ENCODE results near the gene AMOTL1.
A peak's percentile ranks its signal among the peaks of the same experiment; 100 is the strongest.
"Not testable (repeated sequence)": the region's sequence is repeated elsewhere in the genome, so short reads cannot be mapped to it uniquely, and the experiment has no call there.

The AMOTL1 gene

DNA sequence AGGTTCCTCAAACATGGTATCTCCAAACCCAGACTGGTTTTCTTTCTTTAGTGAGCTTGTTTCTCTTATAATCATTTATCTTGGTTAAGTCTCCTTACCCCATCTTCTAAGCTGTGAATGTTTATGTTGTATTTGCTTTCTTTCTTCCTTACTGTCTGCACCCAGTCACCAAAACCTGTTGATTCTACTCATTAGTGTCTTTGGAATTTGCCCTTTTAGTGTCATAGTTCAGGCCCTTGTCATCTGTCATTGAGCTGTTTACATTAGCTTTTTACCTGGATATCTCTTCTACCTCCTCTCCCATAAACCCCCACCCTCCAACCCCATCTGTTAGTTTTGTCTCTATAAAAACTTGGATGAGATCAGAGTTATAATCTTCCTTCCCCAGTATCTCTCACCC, 59.9 kb downstream of the AMOTL1 start:
- DNase-seq, result no peak

DNA sequence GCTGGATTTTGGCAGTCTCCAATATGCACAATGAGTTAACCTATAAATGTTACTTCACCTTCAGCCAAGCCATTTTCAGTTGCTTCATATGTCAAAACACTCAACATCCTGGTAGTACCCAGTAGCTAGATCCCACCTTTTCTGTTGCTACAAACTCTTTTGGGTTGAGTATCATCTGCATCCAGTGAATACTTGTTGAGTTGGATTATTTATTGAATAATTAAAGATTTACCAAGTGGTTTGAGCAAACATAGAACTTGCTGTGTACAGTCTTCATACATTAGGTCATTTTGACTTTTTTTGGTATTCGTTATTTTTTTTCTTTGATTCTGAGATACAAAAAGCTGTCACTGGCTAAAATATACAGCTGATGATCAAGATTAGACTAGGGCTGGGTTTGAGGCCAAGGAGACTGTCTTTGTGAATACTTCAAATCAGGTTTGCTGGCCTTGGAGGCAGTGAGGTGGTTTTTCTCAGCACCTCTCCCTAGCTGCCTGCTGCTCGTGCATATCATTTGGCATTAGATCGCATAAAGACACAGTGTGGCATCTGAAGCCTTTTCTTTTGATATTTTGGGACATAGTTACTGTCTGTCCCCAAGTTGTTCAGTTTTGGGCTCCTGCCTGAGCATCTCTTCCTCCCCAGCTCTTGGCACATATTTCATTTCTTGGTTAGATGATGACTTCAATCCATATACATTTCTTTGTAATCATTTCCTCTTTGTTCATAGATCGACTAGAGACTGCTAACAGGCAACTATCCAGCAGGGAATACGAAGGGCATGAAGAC, 62.8 kb downstream of the AMOTL1 start:
- no peak for DNase-seq

DNA sequence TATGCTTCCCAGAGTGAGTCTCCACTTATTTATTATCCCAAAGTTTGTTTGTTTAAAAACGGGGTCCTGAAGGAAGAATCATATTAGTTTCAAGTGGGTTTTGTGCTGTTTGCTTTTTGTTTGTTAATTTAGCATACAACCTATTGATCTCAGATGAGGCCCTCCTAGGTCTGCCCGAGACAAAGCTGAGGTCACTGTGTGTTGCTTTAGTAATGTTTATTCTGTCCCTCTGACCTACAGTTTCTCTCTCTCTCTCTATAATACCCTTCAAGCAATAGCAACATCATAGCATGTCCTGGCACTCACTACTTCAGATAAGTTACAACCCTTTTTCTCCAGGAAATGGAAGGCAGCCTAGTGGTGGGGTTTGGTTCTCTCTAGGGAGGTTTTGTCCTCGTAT, 63.4 kb downstream of the AMOTL1 start:
- DNase-seq, result no peak

DNA sequence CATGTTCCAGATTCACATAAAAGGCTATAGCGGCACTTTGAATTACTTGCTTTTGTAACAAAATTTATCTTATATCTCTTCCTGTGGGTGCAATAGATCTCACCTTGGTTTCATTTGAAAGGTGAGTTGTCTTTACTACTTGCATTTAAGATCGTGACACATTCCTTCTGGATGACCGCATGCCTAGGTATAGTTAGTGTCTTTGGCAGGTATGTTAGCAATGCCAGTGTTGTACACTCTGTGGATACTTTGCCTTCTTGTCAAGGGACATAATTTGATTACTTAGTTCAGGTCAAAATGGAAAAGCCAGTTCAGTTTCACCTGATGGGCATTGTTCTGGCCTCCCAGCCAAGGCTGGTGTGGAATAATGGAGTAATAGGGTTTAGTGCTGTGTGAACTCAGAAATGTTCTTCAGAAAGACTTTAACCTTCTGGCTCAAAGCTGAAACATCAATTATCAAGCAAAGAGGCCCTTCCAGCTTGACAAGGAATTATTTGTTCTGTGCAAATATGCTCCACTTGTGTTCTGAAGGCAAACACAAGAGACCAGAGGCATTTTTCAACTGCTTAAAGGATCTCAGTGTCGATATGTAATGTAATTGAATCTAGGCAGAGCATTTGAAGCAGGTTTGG, 64.6 kb downstream of the AMOTL1 start:
- no peak for DNase-seq

DNA sequence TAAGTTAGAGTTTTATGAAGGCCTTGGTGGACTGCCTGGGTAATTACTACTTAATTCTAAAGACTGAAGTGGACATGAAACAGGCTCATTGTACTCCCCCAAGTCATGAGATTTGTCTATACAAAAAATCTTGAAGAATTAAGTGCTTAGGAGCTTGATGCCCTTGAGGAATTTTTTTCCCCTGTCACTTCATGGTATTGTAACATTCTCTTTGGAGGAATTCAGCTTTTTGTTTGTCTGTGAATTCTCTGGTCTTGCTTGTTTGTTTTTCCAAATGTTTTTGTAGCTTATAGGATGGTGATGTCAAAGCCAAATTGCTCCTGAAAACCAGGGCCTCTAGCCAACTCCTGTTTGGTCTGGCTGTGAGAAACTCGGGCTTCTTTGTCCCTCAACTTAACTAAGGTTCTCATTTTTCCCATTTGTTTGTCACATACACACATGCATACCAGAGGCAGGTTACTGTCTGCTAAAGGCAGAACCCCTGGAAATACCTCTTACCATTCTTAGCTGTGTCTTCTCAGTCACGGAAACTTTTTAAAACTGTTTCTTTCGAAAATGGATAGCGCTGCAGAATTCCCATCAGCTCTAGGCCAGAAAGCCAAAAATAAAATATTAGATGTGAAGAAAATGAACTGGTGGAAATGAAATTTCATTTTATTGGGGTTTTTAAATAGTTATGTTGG, 66.9 kb downstream of the AMOTL1 start:
- DNase-seq, result no peak

DNA sequence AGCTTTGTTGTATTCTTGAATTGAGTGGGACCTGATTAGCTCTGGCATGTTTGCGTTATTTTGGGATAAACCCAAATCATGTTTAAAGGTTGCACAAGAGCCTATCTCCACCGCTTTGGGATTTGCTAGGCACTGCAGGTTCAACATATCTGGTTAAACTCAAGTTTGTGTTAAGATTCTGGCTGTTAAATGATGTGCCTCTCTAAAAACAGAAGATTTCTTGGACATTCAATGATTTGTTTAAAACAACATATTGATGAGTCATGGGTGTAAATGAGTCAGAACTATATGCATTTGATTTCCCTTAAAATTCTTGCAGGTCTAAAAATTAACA, 67.4 kb downstream of the AMOTL1 start:
- DNase-seq, result peak in 1 of 3 donors; percentile 24

DNA sequence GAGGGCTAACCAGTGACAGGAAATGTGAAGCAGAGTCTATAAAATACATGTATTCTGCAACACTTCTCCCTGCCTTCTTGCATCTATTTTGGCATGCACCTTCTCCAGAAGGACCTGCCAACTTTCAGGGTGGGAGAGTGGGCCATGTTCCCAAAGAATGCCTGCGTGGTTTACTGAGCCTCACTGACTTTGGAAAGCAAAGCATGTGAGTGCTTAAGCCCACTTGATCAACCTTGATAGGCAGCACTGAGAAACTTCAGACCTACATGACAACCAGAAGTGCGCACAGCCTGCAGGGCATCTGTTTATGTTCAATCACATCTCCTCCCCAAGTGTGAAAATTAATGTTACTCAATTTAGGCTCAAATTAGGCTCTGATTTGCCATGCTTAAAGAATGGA, 69.2 kb downstream of the AMOTL1 start:
- no peak for DNase-seq

DNA sequence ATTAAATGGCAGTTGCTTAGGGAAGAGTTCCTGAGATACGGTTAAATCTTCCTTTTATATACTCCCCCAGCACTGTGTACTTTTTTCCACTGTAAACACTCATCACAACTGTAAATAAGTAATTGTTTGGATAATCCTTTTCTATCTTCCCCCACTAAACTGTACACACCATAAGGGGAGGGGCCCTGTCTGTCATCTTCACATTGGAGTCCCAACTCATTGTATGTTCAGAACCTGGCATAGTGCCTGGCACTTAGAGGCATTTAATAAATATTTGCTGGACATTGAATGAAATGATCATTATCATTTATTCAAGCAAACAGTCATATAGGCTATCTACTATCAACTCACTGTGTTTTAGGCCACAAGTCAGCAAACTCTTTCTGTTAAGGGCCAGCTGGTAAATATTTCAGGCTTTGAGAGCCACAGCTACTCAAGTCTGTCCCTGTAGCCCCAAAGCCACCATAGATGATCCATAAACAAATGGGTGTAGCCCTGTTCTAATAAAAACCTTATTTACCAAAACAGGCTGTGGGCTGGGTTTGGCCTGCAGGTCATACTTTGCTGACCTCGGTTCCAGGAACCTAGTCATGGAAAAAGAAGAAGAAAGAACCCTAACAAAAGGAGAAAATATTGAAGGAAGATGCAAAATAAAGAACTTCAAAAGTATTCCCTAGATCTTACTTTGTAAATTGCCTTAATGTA, 70.0 kb downstream of the AMOTL1 start:
- no peak for DNase-seq

DNA sequence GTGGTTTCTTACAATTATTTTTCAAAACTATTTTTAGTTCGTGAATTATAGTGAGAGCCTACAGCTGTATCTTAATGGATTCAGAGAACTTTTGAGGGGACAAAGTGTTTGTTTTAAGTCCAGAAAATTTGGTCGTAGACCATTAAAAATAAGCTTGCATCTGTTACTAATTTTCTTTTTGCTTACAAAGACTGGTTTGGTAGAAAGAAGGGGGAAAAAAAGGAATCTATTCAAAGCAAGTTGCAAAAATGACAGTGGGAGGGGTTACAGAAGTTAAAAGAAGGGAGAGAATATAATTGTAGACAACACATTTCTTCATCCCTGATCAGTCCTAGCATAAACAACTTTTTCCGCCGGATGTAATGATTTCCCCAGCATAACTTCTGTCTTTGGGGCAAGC, 72.1 kb downstream of the AMOTL1 start:
- no peak for DNase-seq

DNA sequence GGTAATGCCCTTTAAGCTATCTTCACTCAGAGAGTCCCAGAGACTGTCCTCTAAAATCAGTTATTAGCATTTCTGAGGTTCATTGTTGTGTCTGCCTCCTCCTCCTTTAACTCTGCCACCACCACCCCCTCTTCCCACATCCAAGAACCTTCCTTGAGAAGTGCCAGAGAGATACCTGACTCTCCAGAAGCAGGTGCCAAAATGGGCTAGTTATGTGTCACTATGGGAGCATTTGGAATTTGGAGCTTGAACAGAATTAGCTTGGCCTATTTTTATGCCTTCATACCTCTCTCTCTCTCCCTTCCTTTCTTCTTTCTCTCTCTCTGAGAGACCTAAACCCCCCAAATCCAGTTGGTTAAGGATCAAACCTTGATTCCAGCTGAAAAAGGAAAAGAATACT, 75.9 kb downstream of the AMOTL1 start:
- DNase-seq, result no peak

DNA sequence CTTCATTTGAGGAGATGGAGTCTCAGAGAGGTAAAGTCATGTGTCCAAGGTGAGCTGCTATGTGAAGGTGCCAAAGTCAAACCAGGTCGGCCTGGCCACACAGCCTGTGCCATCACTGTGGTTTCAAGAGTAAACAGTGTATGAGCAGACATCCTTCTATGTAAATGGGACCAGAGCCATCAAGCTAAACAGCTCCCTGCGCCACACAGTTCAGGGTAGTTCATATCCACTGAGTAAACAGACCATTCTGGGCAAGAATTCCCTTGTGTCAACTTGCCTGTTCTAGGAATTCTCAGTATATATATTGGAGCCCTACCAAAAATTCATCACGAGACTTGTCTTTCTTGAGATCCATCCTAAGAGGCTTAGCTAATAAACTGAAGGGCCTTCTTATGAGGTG, 77.5 kb downstream of the AMOTL1 start:
- no peak for DNase-seq

DNA sequence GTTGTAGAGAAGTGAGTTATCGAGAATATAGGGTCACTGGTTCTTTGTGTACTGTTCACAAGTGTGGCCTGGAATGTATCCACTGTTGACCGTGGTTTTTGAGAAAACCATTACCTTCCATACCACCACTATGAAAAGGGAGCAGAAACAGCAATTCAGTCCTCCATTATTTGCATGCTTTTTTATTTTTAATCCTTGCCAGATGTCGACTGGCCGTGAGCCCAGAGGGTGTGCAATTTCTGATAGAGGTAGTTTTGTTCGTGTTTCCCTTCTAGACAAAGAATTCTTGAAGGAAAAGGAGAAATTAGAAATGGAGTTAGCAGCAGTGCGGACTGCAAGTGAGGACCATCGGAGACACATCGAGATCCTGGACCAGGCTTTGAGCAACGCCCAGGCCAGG, 81.7 kb downstream of the AMOTL1 start:
- no peak for DNase-seq

DNA sequence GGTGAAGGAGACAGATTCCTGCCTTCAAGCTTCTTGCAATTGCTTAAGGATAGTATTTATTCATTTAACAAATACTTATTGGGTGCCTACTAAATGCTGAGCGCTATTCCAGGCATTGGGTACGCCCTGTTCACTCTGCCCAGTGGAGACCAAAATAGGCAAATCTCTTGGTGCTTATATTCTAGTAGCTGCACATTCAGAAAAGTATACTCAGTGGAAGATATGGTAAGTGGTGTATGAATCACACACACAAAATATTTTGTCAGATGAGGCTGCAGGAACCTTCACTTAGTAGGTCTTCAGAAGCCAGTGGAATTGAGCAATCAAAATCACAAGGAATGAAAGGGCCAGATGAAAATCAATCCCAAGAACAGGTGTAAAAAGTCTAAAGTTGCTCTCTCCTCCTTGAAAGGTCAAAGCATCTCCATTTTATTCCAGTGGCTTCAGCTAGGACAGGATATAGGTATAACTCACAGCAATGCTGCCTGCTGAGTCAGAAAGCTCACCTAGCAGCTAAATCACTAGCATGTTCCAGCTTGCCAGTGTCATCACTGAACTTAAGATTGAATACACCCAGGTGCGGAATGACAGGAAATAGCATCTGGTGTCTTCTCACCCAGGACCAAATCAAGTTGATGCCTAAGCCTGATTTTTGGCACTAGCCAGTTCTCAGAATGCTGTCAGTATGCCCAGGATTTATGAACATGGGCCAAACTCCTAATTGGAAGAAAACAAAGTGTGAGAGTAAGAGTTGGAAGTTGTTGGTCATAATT, 83.9 kb downstream of the AMOTL1 start:
- DNase-seq, result no peak

DNA sequence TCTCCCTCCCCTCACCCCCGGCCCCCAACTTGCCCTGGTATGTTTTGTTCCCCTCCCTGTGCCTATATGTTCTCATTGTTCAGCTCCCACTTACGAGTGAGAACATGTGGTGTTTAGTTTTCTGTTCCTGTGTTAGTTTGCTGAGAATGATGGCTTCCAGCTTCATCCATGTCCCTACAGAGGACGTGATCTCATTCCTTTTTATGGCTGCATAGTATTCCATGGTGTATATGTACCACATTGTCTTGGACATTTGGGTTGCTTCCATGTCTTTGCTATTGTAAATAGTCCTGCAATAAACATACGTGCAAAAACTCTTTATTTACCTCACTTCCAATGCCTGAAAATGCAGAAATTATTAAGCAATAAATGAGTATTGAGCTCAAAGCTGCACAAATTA, 85.1 kb downstream of the AMOTL1 start:
- not testable (repeated sequence) for DNase-seq

DNA sequence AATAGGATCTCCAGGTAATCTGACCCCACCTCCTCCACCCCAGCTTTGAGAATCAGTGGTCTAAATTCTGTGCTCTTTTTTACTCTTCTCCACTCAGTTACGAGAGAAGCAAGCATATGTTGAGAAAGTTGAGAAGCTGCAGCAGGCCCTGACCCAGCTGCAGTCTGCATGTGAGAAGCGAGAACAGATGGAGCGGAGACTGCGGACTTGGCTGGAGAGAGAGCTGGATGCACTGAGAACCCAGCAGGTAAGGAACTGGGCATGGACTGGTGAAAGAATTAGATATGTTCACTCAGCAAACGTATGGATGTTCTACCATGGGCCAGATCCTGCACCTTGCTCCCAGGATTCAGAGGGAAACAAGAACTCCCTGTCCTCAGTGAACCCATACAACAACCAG, 85.7 kb downstream of the AMOTL1 start:
- no peak for DNase-seq

DNA sequence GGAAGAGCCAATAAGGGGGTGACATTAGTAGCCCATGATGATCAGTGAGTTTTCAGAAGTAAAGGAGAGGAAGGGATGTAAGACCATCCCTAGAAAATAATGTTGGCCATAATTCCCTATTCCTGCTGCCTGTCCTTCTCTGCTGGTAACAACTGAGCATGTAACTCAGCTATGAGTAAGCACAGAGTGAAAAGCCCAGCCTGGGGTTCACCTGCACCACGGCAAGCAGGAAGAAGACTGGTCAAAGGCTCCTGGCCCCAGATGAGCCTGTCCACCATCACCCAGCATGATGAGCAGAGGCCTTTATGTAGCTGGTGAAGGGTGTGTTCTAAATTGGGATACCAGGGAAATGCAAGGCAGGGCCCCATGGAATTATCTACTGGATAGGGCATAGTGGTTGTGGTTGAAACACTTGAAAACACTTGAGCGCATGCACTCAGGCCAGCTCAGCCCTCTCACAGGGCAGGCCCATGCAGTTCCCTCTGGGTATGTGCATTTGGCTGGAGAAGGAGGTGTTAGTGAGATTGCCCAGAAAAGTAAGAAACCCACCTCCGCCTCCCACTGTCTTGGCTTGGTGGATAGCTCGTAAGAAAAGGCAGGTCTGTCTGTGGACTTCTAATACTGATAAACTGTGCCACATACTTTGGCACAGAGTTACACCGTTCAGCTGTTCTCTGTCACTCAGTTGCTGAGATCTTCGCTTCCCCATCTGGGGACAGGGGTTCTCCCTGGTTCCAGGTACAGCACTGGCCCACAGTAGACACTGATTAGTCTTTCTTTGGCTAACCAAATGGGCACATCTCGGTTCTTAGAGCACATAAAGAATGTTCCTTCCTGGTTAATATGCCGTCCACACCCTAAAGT, 86.8 kb downstream of the AMOTL1 start:
- no peak for DNase-seq

DNA sequence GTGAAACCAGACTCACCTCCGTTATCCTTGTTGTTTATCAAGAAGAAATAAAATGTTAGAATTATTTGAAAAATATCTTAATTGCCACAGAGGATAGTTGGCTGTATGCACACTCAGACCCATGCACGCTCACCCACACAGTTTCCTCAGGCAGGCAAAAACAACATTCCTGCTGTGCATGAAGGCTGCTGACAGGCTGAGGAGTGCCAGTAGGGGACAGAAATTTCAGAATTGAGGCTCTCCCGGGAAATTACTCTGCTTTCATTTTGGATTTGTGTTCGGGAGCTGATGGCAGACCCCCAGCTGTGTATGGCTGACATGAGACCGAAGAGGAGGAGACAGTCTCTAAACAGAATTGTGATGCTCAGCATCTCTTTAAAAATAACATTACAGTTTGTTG, 87.5 kb downstream of the AMOTL1 start:
- DNase-seq, result no peak

DNA sequence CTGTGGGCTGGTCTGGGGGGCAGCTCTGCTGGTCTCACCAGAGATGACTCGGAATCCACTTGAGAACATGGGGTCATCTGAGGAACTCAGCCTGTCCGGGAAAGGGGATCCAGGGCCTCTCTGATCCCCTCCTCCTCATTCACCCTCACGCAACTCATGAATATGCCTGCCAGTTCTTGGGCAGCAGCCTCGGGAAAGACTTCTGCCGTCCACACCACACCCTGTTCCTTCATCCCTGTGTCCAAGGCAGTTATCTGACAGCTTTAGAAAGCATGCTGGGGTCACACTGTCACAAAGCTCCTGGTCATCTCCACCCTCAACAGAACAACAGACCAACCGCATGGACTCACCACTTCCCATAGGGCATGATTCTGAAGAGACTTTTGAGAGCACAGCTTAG, 88.3 kb downstream of the AMOTL1 start:
- DNase-seq, result no peak

DNA sequence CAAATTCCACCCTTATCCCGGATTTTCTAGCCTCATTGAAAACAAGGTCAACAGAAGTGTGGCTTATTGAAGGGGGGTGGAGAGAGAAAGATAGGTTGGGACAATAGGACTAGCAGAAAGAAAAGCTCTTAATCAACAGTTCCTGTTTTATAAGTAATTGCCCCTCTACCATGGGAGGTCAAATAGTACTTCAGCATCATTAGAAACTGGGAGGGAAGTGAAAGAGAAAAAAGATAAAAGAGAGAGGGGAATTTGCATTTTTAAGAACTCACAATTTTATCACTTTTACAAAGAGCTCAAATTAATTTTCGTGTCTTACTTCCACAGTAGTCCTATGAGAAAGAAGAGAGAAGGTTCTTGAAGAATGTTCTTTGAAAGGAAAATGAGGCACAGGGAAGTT, 89.2 kb downstream of the AMOTL1 start:
- DNase-seq, result no peak

DNA sequence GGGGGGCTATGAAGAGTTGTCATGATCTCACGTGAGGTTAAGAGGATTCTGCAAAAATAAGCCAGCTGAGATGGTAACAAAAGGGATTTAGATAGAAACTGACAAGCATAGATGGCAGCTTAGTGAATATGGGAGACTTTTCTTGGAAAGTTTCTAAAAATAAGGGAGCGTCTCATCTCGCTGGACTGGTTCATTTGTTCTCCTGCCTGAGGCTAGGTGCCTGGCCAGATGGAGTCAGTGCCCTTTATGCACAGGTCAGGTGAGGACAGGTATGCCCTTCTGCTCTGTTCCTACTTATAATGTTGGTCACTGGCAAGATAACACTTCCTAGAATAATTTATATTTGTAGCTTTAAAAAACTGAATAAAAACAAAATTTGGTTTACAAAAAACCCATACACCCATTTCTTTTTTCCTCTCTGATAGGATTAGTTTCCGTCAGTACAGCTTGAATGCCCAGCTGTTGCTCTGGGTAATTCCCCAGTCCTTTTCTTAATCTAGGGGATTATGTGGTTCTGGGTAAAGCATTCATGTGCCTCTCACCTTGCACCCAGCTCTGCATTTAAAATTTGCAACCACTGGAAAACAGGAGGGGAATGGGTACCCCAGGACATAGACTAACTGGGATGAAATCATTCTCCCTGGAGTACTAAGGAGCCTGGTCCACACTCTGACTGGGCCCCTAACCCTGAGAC, 90.0 kb downstream of the AMOTL1 start:
- no peak for DNase-seq

DNA sequence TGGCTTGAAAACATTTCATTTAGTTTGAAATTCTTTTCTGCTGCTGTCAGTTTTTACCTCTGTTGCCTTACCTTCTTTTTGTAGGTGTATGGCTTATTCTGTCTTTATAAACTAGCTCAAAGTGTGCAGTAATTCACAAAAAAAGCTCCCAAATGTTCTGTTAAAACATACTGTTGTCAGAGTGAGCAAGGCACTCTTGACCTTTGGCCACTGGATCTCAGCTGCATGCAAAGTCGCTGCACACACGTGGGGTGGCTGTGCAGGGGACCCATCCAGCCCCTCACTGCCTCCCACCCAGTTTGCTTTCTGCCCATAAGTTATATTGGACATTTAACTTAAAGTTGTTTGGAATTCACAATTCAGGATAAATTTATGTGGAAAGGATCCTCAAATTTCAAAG, 92.2 kb downstream of the AMOTL1 start:
- DNase-seq, result no peak

All from suppressor macrophage treated with lipopolysaccharide for 1 hour (primary cell).